Measurements from ENCODE around the gene PTH2R.
"Not testable (repeated sequence)": the region's sequence is repeated elsewhere in the genome, so short reads cannot be mapped to it uniquely, and the experiment has no call there.

- not testable (repeated sequence) for TF ChIP-seq CTCF (IDR thresholded peaks at IDR 0.05); RXRA (IDR thresholded peaks at IDR 0.05; ENCODE audit: borderline replicate concordance, low read depth); JUND (IDR thresholded peaks at IDR 0.05); POLR2AphosphoS5 (IDR thresholded peaks at IDR 0.05; ENCODE audit: low read depth, low read length); REST (IDR thresholded peaks at IDR 0.05; ENCODE audit: low read depth, low read length); EZH2phosphoT487 (IDR thresholded peaks at IDR 0.05; ENCODE audit: borderline replicate concordance, low read depth); SMC3 (IDR thresholded peaks at IDR 0.05; ENCODE audit: low read depth, low read length); CHD2 (IDR thresholded peaks at IDR 0.05; ENCODE audit: low read length, partially characterized antibody); RAD21 (IDR thresholded peaks at IDR 0.05; ENCODE audit: low read length)
- TF ChIP-seq, protein P1, sequence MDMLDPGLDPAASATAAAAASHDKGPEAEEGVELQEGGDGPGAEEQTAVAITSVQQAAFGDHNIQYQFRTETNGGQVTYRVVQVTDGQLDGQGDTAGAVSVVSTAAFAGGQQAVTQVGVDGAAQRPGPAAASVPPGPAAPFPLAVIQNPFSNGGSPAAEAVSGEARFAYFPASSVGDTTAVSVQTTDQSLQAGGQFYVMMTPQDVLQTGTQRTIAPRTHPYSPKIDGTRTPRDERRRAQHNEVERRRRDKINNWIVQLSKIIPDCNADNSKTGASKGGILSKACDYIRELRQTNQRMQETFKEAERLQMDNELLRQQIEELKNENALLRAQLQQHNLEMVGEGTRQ (IDR thresholded peaks at IDR 0.05; ENCODE audit: borderline replicate concordance, low read depth, low read length): not testable (repeated sequence)
These were observed 75.4 kb downstream of the PTH2R start for GRCh38 chr2:208481945-208482344.
